IMR-90 (cell line): ENCODE results near the gene ZNF146. TPM values are rescaled to one million over a fixed set of nuclear protein-coding genes. Genes with fewer than 3 reads are reported as not detected.
A peak's percentile ranks its signal among the peaks of the same experiment; 100 is the strongest.

Experiments
- ATAC-seq: fragments of 200-7000 bp; cut with Tn5 transposase; 2 replicates; pipeline ENCODE4 v1.9.1; 2020; ENCODE audit warnings: low read depth, mild to moderate bottlenecking, moderate library complexity
- BruUV-seq: library from RNA; stranded (reverse); fragments of 400-500 nt; replicated peaks from 2 replicates; lab custom pipeline; 2021; lab: Mats Ljungman, UMichigan
- CTCF ChIA-PET: fragments of 300-600 bp; formaldehyde crosslinking; extraction: SDS; loops from one replicate; lab custom pipeline; 2021; ENCODE audit warnings: antibody characterized with exemption; lab: Yijun Ruan, JAX
- POLR2A ChIA-PET: fragments of 300-600 bp; sonication (Branson Sonifier 250); formaldehyde crosslinking; loops from one replicate; lab custom pipeline; 2022; ENCODE audit warnings: antibody characterized with exemption; ENCODE audit not compliant: unreplicated experiment; lab: Charles Lee
- DNase-seq: peaks from one replicate; pipeline ENCODE4 v3.0.0; 2013
- H2AFZ ChIP-seq: replicated peaks from 2 replicates; pipeline ENCODE3; 2013; ENCODE audit warnings: low read length, mild to moderate bottlenecking; ENCODE audit not compliant: poor library complexity
- H2AK5ac ChIP-seq: 2 replicates; pipeline ENCODE4 v1.6.1; 2013; ENCODE audit warnings: low read depth, low read length, inconsistent platforms
- H2AK9ac ChIP-seq: replicated peaks from 2 replicates; pipeline ENCODE3; 2013; ENCODE audit warnings: mild to moderate bottlenecking, low read depth, low read length, moderate library complexity; ENCODE audit not compliant: poor library complexity
- H2BK120ac ChIP-seq: 2 replicates; pipeline ENCODE4 v1.6.1; 2013; ENCODE audit warnings: low read depth, low read length, inconsistent platforms
- H2BK15ac ChIP-seq: 3 replicates; pipeline ENCODE4 v1.6.1; 2013; ENCODE audit warnings: low read depth, low read length, inconsistent platforms
- H2BK20ac ChIP-seq: 2 replicates; pipeline ENCODE4 v1.6.1; 2013; ENCODE audit warnings: low read depth, mild to moderate bottlenecking, inconsistent platforms, low read length, moderate library complexity
- H2BK5ac ChIP-seq: 2 replicates; pipeline ENCODE4 v1.6.1; 2013; ENCODE audit warnings: mild to moderate bottlenecking, low read depth, low read length, inconsistent platforms; ENCODE audit not compliant: poor library complexity, severe bottlenecking
- H3K14ac ChIP-seq: replicated peaks from 2 replicates; pipeline ENCODE4 v1.6.1; 2013; ENCODE audit warnings: low read depth, low read length, inconsistent platforms
- H3K18ac ChIP-seq: 2 replicates; pipeline ENCODE4 v1.6.1; 2013; ENCODE audit warnings: low read depth, low read length, control low read depth
- H3K23ac ChIP-seq: 2 replicates; pipeline ENCODE4 v1.6.1; 2013; ENCODE audit warnings: low read depth, low read length, inconsistent platforms
- H3K27ac ChIP-seq: 2 replicates; pipeline ENCODE4 v1.5.1; 2013; ENCODE audit warnings: mild to moderate bottlenecking, control low read depth, low read length; ENCODE audit not compliant: insufficient read depth
- H3K27me3 ChIP-seq: 2 replicates; pipeline ENCODE4 v1.6.1; 2013; ENCODE audit warnings: low read length; ENCODE audit not compliant: control insufficient read depth, insufficient read depth
- H3K36me3 ChIP-seq: 2 replicates; pipeline ENCODE4 v1.6.1; 2013; ENCODE audit warnings: low read length, mixed read lengths; ENCODE audit not compliant: control insufficient read depth, insufficient read depth
- H3K4ac ChIP-seq: 2 replicates; pipeline ENCODE4 v1.6.1; 2013; ENCODE audit warnings: low read depth, low read length, inconsistent platforms
- H3K4me1 ChIP-seq: 2 replicates; pipeline ENCODE4 v1.6.1; 2013; ENCODE audit warnings: low read length, mixed read lengths; ENCODE audit not compliant: control insufficient read depth, insufficient read depth
- H3K4me2 ChIP-seq: 2 replicates; pipeline ENCODE4 v1.6.1; 2013; ENCODE audit warnings: low read depth, mild to moderate bottlenecking, control low read depth, low read length, moderate library complexity
- H3K4me3 ChIP-seq: 2 replicates; pipeline ENCODE4 v1.5.1; 2013; ENCODE audit warnings: low read depth, mild to moderate bottlenecking, control low read depth, low read length, moderate library complexity; ENCODE audit not compliant: insufficient read depth
- H3K56ac ChIP-seq: 2 replicates; pipeline ENCODE4 v1.6.1; 2013; ENCODE audit warnings: low read length, inconsistent platforms; ENCODE audit not compliant: insufficient read depth; ENCODE audit errors: extremely low read depth
- H3K79me1 ChIP-seq, 2 experiments: 2 replicates each; pipeline ENCODE4 v1.6.1; 2013; ENCODE audit warnings: low read length in 2 of 2, inconsistent platforms in 1 of 2, low read depth in 1 of 2
- H3K9ac ChIP-seq: 2 replicates; pipeline ENCODE4 v1.6.1; 2013; ENCODE audit warnings: low read depth, low read length, control low read depth
- H3K9me1 ChIP-seq: 2 replicates; pipeline ENCODE4 v1.6.1; 2013; ENCODE audit warnings: low read length, inconsistent platforms; ENCODE audit not compliant: insufficient read depth
- H3K9me3 ChIP-seq: 2 replicates; pipeline ENCODE4 v1.6.1; 2013; ENCODE audit warnings: low read length; ENCODE audit not compliant: control insufficient read depth, insufficient read depth
- H4K20me1 ChIP-seq: 2 replicates; pipeline ENCODE4 v1.6.1; 2013; ENCODE audit warnings: low read length, inconsistent platforms; ENCODE audit not compliant: insufficient read depth
- H4K5ac ChIP-seq: 2 replicates; pipeline ENCODE4 v1.6.1; 2013; ENCODE audit warnings: mild to moderate bottlenecking, low read depth, low read length, control low read depth
- H4K8ac ChIP-seq, 2 experiments: 2 replicates each; pipeline ENCODE4 v1.6.1; 2013; ENCODE audit warnings: low read depth in 2 of 2, low read length in 2 of 2, control low read depth in 1 of 2, inconsistent platforms in 1 of 2
- H4K91ac ChIP-seq: 2 replicates; pipeline ENCODE4 v1.6.1; 2013; ENCODE audit warnings: low read depth, low read length, inconsistent platforms; ENCODE audit not compliant: insufficient read depth
- CHD1 ChIP-seq: IDR thresholded peaks from 2 replicates; pipeline ENCODE4 v1.6.1; 2012; ENCODE audit warnings: low read depth, low read length, improper control_type of control experiment
- MAFK ChIP-seq: IDR thresholded peaks from 2 replicates; pipeline ENCODE4 v1.6.1; 2012; ENCODE audit warnings: low read depth, low read length, improper control_type of control experiment
- WGBS, 2 experiments: methylation state at CpG; one replicate each; pipeline versions ENCODE4 v1.1.5 to v1.1.7; 2013; ENCODE audit warnings: missing lambda C conversion rate in 2 of 2; ENCODE audit not compliant: insufficient read length in 1 of 2; ENCODE audit errors: extremely low coverage in 2 of 2; 5-methylcytosine and 5-hydroxymethylcytosine counted together
- dilution Hi-C: fragments of 300-500 bp; cut with HindIII; formaldehyde crosslinking; loops from one replicate; pipeline ENCODE4 v1.14.3; 2018; ENCODE audit warnings: low sequenced_read_pairs; ENCODE audit not compliant: unreplicated experiment
- in situ Hi-C: fragments of 300-500 bp; cut with MboI; formaldehyde crosslinking; loops from 3 replicates; pipeline ENCODE4 v1.14.3; 2019; ENCODE audit warnings: low sequenced_read_pairs, inconsistent platforms, mixed read lengths
- intact Hi-C: fragments of 100-400 bp; cut with micrococcal nuclease; formaldehyde crosslinking; loops from 2 replicates; pipeline ENCODE4 v1.10.0; 2022
- polyA plus RNA-seq, 3 experiments: library from polyadenylated mRNA; depleted of rRNA; stranded (reverse); fragments of >200 nt; gene quantifications; 2 replicates each; pipeline ENCODE4 v1.2.3, GENCODE V29; 2012; ENCODE audit warnings: low replicate concordance in 1 of 3
- total RNA-seq: library from RNA; depleted of rRNA; stranded (reverse); fragments of >200 nt; gene quantifications from 2 replicates; pipeline ENCODE4 v1.2.3, GENCODE V29; 2012

The ZNF146 gene
- total and polyA plus RNA-seq, 2 of the 4 experiments (the other 2 are of a cell fraction) = 61.6 to 106 TPM

DNA sequence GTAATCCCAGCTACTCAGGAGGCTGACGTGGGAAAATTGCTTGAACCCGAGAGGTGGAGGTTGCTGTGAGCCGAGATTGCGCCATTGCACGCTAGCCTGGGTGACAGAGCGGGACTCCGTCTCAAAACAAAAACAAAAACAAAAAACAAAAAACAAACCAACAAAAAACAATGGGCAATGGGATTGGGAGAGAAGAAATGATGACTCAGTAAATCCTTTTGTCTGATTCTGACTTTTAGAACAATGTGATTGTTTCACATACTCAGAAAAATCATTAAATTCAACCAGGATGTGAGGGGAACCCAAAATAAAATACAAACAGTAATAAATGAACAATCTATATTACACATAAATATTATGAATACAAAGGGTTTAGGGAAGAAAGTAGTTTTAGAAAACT is 5.5 kb upstream of the ZNF146 start:
- BruUV-seq = no TSS peak
- Histone ChIP-seq H4K20me1 (no peaks in the 10 kb centered on the region), H3K79me1 (peaks cover 19 to 40% of the 10 kb centered on the region in 2 experiments), H2BK15ac (no peak overlapping the region), H2BK20ac (no peak overlapping the region), H3K23ac (no peak overlapping the region), H3K4me2 (no peak overlapping the region), H3K27ac (no peak overlapping the region), H3K9me3 (no peaks in the 10 kb centered on the region), H4K91ac (no peak overlapping the region), H3K18ac (no peak overlapping the region), H3K4me3 (no peak overlapping the region), H2BK5ac (no peak overlapping the region), H3K9ac (no peak overlapping the region), H3K36me3 (peaks cover 4% of the 10 kb centered on the region; the same call in 1 of the 2 replicates), H3K56ac (no peak overlapping the region), H4K5ac (no peak overlapping the region), H3K9me1 (peaks cover 5% of the 10 kb centered on the region), H2BK120ac (no peak overlapping the region), H3K14ac (no peak overlapping the region), H4K8ac (no peak overlapping the region), H3K4ac (no peak overlapping the region), H3K4me1 (peaks cover 2% of the 10 kb centered on the region), H2AK5ac (no peak overlapping the region), H3K27me3 (no peaks in the 10 kb centered on the region), H2AFZ (no peak overlapping the region), H2AK9ac (no peak overlapping the region)
- dilution Hi-C loops = no loop called here
- ATAC-seq (no peak), DNase-seq (no peak)
- WGBS, 2 experiments = no CpG with 5 or more reads among the region's 7 CpGs
- POLR2A ChIA-PET = no interaction called here
- intact Hi-C loops = no loop called here
- TF ChIP-seq MAFK (peak; percentile 83), CHD1 (no peak)
- CTCF ChIA-PET = no interaction called here
- in situ Hi-C loops = loop anchor here (25.0 kb wide), 1 partner anchor 1003 kb away; the partner anchor contains the start of genes ZNF383 and ZNF585B
